SJCRH30 (cell line): ENCODE measurements around the gene CAND2. TPM values are rescaled to one million over a fixed set of nuclear protein-coding genes. Genes with fewer than 3 reads are reported as not detected.

ENCODE experiments used
- DNase-seq, 2 experiments: peaks; one replicate each; pipeline ENCODE4 v3.0.0-alpha.2; 2015 to 2020
- H3K27ac ChIP-seq: fragments of 250-450 bp; sonication (Bioruptor Pico); 2 replicates; pipeline ENCODE4 v1.5.1; 2020; ENCODE audit warnings: mild to moderate bottlenecking, moderate library complexity
- H3K27me3 ChIP-seq: fragments of 250-450 bp; sonication (Bioruptor Pico); 2 replicates; pipeline ENCODE4 v1.5.1; 2020; ENCODE audit warnings: mild to moderate bottlenecking, moderate library complexity
- H3K36me3 ChIP-seq: fragments of 250-450 bp; sonication (Bioruptor Pico); 2 replicates; pipeline ENCODE4 v1.5.1; 2020; ENCODE audit warnings: mild to moderate bottlenecking, moderate library complexity
- H3K4me1 ChIP-seq: fragments of 250-450 bp; sonication (Bioruptor Pico); 2 replicates; pipeline ENCODE4 v1.5.1; 2020; ENCODE audit warnings: mild to moderate bottlenecking, moderate library complexity
- H3K4me3 ChIP-seq: fragments of 250-450 bp; sonication (Bioruptor Pico); 2 replicates; pipeline ENCODE4 v1.5.1; 2020; ENCODE audit warnings: mild to moderate bottlenecking, moderate library complexity
- H3K9me3 ChIP-seq: fragments of 250-450 bp; sonication (Bioruptor Pico); replicated peaks from 2 replicates; pipeline ENCODE4 v1.5.1; 2020; ENCODE audit warnings: mild to moderate bottlenecking, moderate library complexity
- total RNA-seq: library from RNA; depleted of rRNA; stranded (reverse); fragments of >200 nt; shearing (Covaris generic); gene quantifications from 2 replicates; pipeline ENCODE4 v1.2.3, GENCODE V29; 2014

Gene CAND2
- total RNA-seq, 1 experiment from 2014 or later = 4.9 TPM

- H3K27ac ChIP-seq = no peak overlapping the region
- H3K4me1 ChIP-seq = no peaks in the 10 kb centered on the region
Observed at GRCh38 chr3:12808587-12808986, 12.1 kb downstream of the CAND2 start.

DNA sequence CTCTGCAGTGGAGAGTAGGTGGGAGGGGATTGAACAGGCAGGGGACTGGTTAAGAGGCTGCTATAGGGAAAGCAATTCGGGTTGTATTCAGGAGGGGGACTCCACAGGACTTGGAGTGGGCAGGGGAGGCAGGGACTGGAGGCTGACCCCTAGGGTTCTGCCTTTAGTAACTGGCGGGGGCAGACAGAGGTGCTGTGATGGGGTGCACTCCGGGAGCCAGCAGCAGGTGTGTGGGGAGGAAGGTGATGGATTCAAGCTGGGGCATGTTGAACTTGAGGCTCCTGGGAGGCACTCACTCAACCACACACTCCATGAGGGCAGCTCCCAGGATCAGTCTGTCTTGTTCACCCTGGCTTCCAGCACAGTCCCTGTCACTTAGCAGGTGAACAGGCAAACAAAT lies 12.5 kb downstream of the CAND2 start:
- H3K4me1 ChIP-seq = no peaks in the 10 kb centered on the region
- no peaks in the 10 kb centered on the region for H3K27me3 ChIP-seq
- H3K36me3 ChIP-seq = no peaks in the 10 kb centered on the region
- H3K4me3 ChIP-seq = no peak overlapping the region
- no peak overlapping the region for H3K27ac ChIP-seq
- no peak for DNase-seq
- no peaks in the 10 kb centered on the region for H3K9me3 ChIP-seq

More at GRCh38 chr3:12808587-12808986, 12.1 kb downstream of the CAND2 start:
- H3K9me3 ChIP-seq = no peaks in the 10 kb centered on the region
- no peak for DNase-seq
- no peaks in the 10 kb centered on the region for H3K27me3 ChIP-seq
- H3K4me3 ChIP-seq = no peak overlapping the region
- no peaks in the 10 kb centered on the region for H3K36me3 ChIP-seq

DNA sequence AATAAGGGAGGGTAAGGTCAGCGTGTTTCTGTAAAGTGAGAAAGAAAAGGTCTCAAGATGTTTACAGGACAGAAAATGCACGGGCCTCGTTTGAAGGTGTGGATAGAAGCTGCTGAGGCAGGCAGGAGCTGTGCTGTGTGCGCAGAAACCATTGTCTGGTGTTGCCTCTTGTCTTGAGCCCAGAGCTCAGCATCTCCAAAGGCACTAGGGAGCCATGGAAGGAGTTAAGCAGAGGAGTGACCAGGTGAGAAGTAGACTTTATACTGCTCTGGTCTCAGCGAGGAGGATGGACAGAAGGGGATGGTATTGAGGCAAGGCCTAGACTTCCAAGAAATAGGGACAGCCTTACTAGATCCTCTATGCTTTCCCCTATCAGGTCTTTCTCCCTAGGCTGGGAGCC lies 13.0 kb downstream of the CAND2 start:
- no peak for DNase-seq
- no peaks in the 10 kb centered on the region for H3K9me3 ChIP-seq
- H3K27me3 ChIP-seq = no peaks in the 10 kb centered on the region
- H3K27ac ChIP-seq = no peak overlapping the region
- no peaks in the 10 kb centered on the region for H3K36me3 ChIP-seq
- H3K4me1 ChIP-seq = no peaks in the 10 kb centered on the region
- no peak overlapping the region for H3K4me3 ChIP-seq

DNA sequence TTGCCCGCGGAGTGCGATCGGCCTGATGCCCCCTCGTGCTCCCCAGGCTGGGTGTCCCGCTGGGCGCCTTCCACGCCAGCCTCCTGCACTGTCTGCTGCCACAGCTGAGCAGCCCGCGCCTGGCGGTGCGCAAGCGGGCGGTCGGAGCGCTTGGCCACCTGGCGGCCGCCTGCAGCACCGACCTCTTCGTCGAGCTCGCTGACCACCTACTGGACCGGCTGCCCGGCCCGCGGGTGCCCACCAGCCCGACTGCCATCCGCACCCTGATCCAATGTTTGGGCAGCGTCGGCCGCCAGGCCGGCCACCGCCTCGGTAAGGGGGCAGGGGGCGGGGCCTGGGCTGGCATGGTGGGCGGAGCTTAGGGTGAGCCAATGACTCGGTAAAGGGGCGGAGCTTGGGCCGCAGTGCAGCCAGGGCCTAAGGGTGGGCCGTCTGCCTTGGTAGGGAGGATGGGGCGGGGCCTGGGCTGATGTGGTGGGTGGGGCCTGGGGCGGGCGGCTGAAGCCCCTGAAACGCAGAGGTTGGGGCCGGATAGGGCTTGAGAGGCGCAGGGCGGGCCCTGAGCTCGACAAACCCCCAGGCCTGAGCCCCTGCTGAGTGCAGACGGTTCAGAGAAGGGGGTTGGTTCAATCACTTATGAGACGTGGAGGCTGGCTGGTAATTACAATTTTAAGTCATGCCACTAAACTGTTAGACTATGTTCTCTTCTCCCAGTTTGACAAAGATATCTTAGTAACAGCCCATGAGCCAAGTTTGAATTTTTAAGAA lies 13.7 kb downstream of the CAND2 start:
- Histone ChIP-seq H3K9me3 (no peaks in the 10 kb centered on the region), H3K4me3 (no peak overlapping the region), H3K36me3 (no peaks in the 10 kb centered on the region), H3K4me1 (no peaks in the 10 kb centered on the region), H3K27ac (no peak overlapping the region), H3K27me3 (no peaks in the 10 kb centered on the region)
- DNase-seq = peak; percentile 37 to 41

DNA sequence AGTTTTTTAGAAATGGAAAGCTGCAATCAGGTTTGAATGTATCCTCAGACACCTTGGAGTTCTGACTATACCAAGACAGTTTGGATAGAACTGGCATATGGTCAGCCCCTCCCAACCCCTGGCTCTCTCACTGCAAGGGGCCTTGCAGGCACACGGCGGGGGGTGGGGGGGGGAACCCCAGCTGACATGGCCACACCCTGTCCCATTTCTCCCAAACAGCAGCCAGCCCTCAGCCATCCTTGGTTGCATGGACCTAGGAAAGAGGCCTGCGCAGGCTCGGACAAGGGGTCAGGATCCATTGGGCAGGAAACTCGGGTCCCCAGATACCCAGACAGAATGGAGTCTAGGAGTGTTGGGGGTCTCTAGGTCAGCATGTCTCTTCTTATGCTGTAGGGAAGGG lies 14.5 kb downstream of the CAND2 start:
- H3K27me3 ChIP-seq = no peaks in the 10 kb centered on the region
- H3K9me3 ChIP-seq = no peaks in the 10 kb centered on the region
- DNase-seq = no peak
- no peaks in the 10 kb centered on the region for H3K36me3 ChIP-seq
- no peak overlapping the region for H3K4me3 ChIP-seq
- H3K27ac ChIP-seq = no peak overlapping the region
- no peaks in the 10 kb centered on the region for H3K4me1 ChIP-seq

GRCh38 chr3:12812812-12813211 lies 16.3 kb downstream of the CAND2 start:
- H3K4me1 ChIP-seq = no peaks in the 10 kb centered on the region
- H3K27me3 ChIP-seq = no peaks in the 10 kb centered on the region
- H3K27ac ChIP-seq = no peak overlapping the region
- H3K36me3 ChIP-seq = no peaks in the 10 kb centered on the region; the same call in 1 of the 2 replicates
- DNase-seq = no peak
- H3K4me3 ChIP-seq = no peak overlapping the region
- H3K9me3 ChIP-seq = no peaks in the 10 kb centered on the region

GRCh38 chr3:12813967-12814366 lies 17.5 kb downstream of the CAND2 start:
- Histone ChIP-seq H3K4me3 (no peak overlapping the region), H3K27ac (no peak overlapping the region), H3K4me1 (no peaks in the 10 kb centered on the region), H3K27me3 (no peaks in the 10 kb centered on the region), H3K36me3 (no peaks in the 10 kb centered on the region; the same call in 1 of the 2 replicates), H3K9me3 (no peaks in the 10 kb centered on the region)
- DNase-seq = no peak

DNA sequence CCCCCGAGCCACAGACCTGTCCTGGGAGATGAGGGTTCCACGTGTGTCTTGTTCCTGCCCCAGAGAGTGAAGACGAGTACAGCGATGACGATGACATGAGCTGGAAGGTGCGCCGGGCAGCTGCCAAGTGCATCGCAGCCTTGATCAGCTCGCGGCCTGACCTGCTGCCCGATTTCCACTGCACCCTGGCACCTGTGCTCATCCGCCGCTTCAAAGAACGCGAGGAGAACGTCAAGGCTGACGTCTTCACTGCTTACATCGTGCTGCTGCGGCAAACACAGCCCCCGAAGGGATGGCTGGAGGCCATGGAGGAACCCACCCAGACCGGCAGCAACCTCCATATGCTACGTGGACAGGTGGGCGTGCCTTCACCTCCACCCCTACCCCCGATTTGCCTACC lies 18.6 kb downstream of the CAND2 start:
- Histone ChIP-seq H3K27ac (no peak overlapping the region), H3K9me3 (no peaks in the 10 kb centered on the region), H3K4me1 (no peaks in the 10 kb centered on the region), H3K36me3 (no peaks in the 10 kb centered on the region; the same call in 1 of the 2 replicates), H3K27me3 (no peaks in the 10 kb centered on the region), H3K4me3 (no peak overlapping the region)
- DNase-seq = no peak

DNA sequence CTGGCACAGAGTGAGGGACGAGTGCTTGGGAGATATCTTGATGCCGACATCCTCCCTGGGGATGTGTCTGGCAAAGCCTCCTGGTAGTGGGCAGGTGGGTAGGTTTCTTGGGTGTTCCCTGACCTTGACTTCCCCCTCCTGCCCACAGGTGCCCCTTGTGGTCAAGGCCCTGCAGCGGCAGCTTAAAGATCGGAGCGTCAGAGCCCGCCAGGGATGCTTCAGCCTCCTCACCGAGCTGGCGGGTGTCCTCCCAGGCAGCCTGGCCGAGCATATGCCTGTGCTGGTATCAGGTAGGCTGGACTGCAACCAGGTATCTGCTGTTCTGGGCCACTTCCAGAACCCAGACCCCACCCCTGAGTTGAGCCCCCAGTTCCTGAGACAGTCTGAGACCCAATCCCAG lies 19.2 kb downstream of the CAND2 start:
- Histone ChIP-seq H3K4me1 (no peaks in the 10 kb centered on the region), H3K27me3 (no peaks in the 10 kb centered on the region), H3K4me3 (no peak overlapping the region), H3K27ac (no peak overlapping the region), H3K36me3 (no peaks in the 10 kb centered on the region; the same call in 1 of the 2 replicates), H3K9me3 (no peaks in the 10 kb centered on the region)
- no peak for DNase-seq

- no peaks in the 10 kb centered on the region for H3K9me3 ChIP-seq
- H3K27ac ChIP-seq = no peak overlapping the region
- H3K27me3 ChIP-seq = no peaks in the 10 kb centered on the region
- no peaks in the 10 kb centered on the region; the same call in 1 of the 2 replicates for H3K36me3 ChIP-seq
- no peaks in the 10 kb centered on the region for H3K4me1 ChIP-seq
- no peak overlapping the region for H3K4me3 ChIP-seq
- no peak for DNase-seq
Observed at GRCh38 chr3:12816521-12817342, 20.3 kb downstream of the CAND2 start.

DNA sequence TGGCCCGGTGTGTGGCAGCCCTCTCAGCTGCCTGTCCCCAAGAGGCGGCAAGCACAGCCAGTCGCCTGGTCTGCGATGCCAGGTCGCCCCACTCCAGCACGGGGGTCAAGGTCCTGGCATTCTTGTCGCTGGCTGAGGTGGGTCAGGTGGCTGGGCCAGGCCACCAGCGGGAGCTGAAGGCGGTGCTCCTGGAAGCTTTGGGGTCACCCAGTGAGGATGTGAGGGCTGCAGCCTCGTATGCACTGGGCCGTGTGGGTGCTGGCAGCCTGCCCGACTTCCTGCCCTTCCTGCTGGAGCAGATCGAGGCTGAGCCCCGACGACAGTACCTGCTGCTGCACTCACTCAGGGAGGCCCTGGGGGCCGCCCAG lies 20.8 kb downstream of the CAND2 start:
- no peaks in the 10 kb centered on the region; the same call in 1 of the 2 replicates for H3K36me3 ChIP-seq
- no peak overlapping the region for H3K27ac ChIP-seq
- no peak overlapping the region for H3K4me3 ChIP-seq

GRCh38 chr3:12818273-12818672 lies 21.8 kb downstream of the CAND2 start:
- no peaks in the 10 kb centered on the region for H3K4me1 ChIP-seq
- no peak for DNase-seq
- no peaks in the 10 kb centered on the region for H3K27me3 ChIP-seq
- no peak overlapping the region for H3K4me3 ChIP-seq
- no peaks in the 10 kb centered on the region; the same call in 1 of the 2 replicates for H3K36me3 ChIP-seq
- no peaks in the 10 kb centered on the region for H3K9me3 ChIP-seq
- H3K27ac ChIP-seq = no peak overlapping the region

More for the DNA sequence above, 20.8 kb downstream of the CAND2 start:
- no peaks in the 10 kb centered on the region for H3K9me3 ChIP-seq
- no peaks in the 10 kb centered on the region for H3K4me1 ChIP-seq
- H3K27me3 ChIP-seq = no peaks in the 10 kb centered on the region
- DNase-seq = peak in 1 of 2 experiments; percentile 34

DNA sequence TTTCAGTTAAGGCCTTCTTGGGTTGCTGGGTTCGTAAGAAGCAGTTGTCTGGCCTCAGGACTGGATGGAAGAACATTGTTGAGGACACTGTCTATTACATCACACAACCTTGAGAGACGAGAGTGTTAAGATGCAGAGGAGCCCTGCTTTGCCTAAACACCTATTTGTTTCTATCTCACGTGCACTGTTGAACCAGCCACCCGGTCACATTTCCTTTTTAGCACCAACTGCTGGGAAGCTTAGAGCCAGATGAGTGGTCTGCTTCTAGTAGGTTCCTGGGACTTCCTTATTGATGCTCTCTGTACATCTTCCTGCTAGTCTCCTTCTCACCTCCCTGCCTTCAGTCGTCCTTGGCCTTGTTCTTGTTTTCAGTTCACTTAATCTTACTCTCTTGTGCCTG lies 22.3 kb downstream of the CAND2 start:
- Histone ChIP-seq H3K4me3 (no peak overlapping the region), H3K27ac (no peak overlapping the region), H3K27me3 (no peaks in the 10 kb centered on the region), H3K9me3 (no peaks in the 10 kb centered on the region), H3K36me3 (no peaks in the 10 kb centered on the region; the same call in 1 of the 2 replicates), H3K4me1 (no peaks in the 10 kb centered on the region)
- no peak for DNase-seq

GRCh38 chr3:12822725-12823373 lies 26.4 kb downstream of the CAND2 start:
- no peak overlapping the region for H3K4me3 ChIP-seq
- DNase-seq = no peak
- H3K27ac ChIP-seq = no peak overlapping the region
- no peaks in the 10 kb centered on the region for H3K36me3 ChIP-seq
- H3K27me3 ChIP-seq = no peaks in the 10 kb centered on the region
- H3K4me1 ChIP-seq = no peaks in the 10 kb centered on the region
- no peaks in the 10 kb centered on the region for H3K9me3 ChIP-seq

GRCh38 chr3:12824299-12824698 lies 27.8 kb downstream of the CAND2 start:
- H3K36me3 ChIP-seq = no peaks in the 10 kb centered on the region
- DNase-seq = no peak
- H3K27ac ChIP-seq = no peak overlapping the region

More at GRCh38 chr3:12824299-12824698, 27.8 kb downstream of the CAND2 start:
- Histone ChIP-seq H3K9me3 (no peaks in the 10 kb centered on the region), H3K4me1 (no peaks in the 10 kb centered on the region), H3K4me3 (no peak overlapping the region), H3K27me3 (no peaks in the 10 kb centered on the region)
